ENCODE data around the gene PTPRE.

- TF ChIP-seq CTCF (IDR thresholded peaks at IDR 0.05) (no peak), POLR2A (IDR thresholded peaks at IDR 0.05) (no peak)
Observed at GRCh38 chr10:128071417-128071782, 164.5 kb downstream of the PTPRE start.

Measured in lower leg skin (tissue), 3 donors.